Measurements from ENCODE around the gene ST3GAL6.
"Not testable (repeated sequence)": the region's sequence is repeated elsewhere in the genome, so short reads cannot be mapped to it uniquely, and the experiment has no call there.

Gene ST3GAL6

GRCh38 chr3:98827221-98827920 lies 64.2 kb downstream of the ST3GAL6 start:
- no peak for TF ChIP-seq CTCF (conservative IDR thresholded peaks at IDR 0.05; ENCODE audit: low read depth, low read length)
- no peak for DNase-seq (ENCODE audit: low read depth)
- H3K4me3 ChIP-seq (ENCODE audit: low read depth, low read length), result no peak overlapping the region

GRCh38 chr3:98829246-98829832 lies 66.2 kb downstream of the ST3GAL6 start:
- H3K4me3 ChIP-seq (ENCODE audit: low read depth, low read length), result no peak overlapping the region
- no peak for DNase-seq (ENCODE audit: low read depth)
- TF ChIP-seq CTCF (conservative IDR thresholded peaks at IDR 0.05; ENCODE audit: low read depth, low read length), result no peak

- not testable (repeated sequence) for H3K4me3 ChIP-seq (ENCODE audit: low read depth, low read length)
These were observed 67.9 kb downstream of the ST3GAL6 start for GRCh38 chr3:98831060-98831459.

GRCh38 chr3:98839846-98840245 lies 76.7 kb downstream of the ST3GAL6 start:
- no peak overlapping the region for H3K4me3 ChIP-seq (ENCODE audit: low read depth, low read length)
- TF ChIP-seq CTCF (conservative IDR thresholded peaks at IDR 0.05; ENCODE audit: low read depth, low read length), result no peak
- DNase-seq (ENCODE audit: low read depth), result peak; percentile 83

More at GRCh38 chr3:98831060-98831459, 67.9 kb downstream of the ST3GAL6 start:
- not testable (repeated sequence) for DNase-seq (ENCODE audit: low read depth)

- peak; percentile 59 for DNase-seq (ENCODE audit: low read depth)
- no peak for TF ChIP-seq CTCF (conservative IDR thresholded peaks at IDR 0.05; ENCODE audit: low read depth, low read length)
- H3K4me3 ChIP-seq (ENCODE audit: low read depth, low read length), result no peak overlapping the region
These were observed 80.3 kb downstream of the ST3GAL6 start for GRCh38 chr3:98843266-98843959.

Measured in choroid plexus epithelial cell (primary cell).